ENCODE results near the gene KRTAP4-8.

- TF ChIP-seq CTCF (IDR thresholded peaks at IDR 0.05; ENCODE audit: control extremely low read depth in 1 of 3, insufficient read depth in 1 of 3, low read depth in 1 of 3, low read length in 3 of 3) (no peak), EZH2 (IDR thresholded peaks at IDR 0.05; ENCODE audit: low read depth, low read length, severe bottlenecking) (no peak), ASH2L (IDR thresholded peaks at IDR 0.05; ENCODE audit: low read length) (no peak), JUN (IDR thresholded peaks at IDR 0.05; ENCODE audit: low read depth, low read length) (no peak), YY1 (IDR thresholded peaks at IDR 0.05; ENCODE audit: low read depth, low read length) (no peak), SIN3A (conservative IDR thresholded peaks at IDR 0.05 in 1 of 2, IDR thresholded peaks at IDR 0.05 in 1 of 2; ENCODE audit: low read depth in 1 of 2, low read length in 2 of 2) (no peak), EP300 (IDR thresholded peaks at IDR 0.05; ENCODE audit: borderline replicate concordance in 1 of 2, low read depth in 2 of 2, low read length in 2 of 2) (no peak), CEBPB (IDR thresholded peaks at IDR 0.05; ENCODE audit: low read depth, low read length) (no peak), CTBP2 (IDR thresholded peaks at IDR 0.05; ENCODE audit: borderline replicate concordance, insufficient read depth, insufficient read length, low read length) (no peak), RAD21 (IDR thresholded peaks at IDR 0.05 in 1 of 2, conservative IDR thresholded peaks at IDR 0.05 in 1 of 2; ENCODE audit: low read depth in 2 of 2, low read length in 2 of 2) (no peak), MAX (IDR thresholded peaks at IDR 0.05) (no peak), POLR2A (IDR thresholded peaks at IDR 0.05; ENCODE audit: control extremely low read depth in 1 of 2, low read depth in 2 of 2, low read length in 2 of 2) (no peak), ATF2 (IDR thresholded peaks at IDR 0.05; ENCODE audit: low read length) (no peak)
These were observed 36.0 kb downstream of the KRTAP4-8 start for GRCh38 chr17:41061964-41062363.
